ENCODE measurements around the gene TNN. TPM values are rescaled to one million over a fixed set of nuclear protein-coding genes. Genes with fewer than 3 reads are reported as not detected.

TNN gene
- total and polyA plus RNA-seq, 10 of the 15 experiments (the other 5 are each of a cell fraction or from before 2014, with no cell fraction given), result 0.05 to 0.17 (median 0.11) TPM

DNA sequence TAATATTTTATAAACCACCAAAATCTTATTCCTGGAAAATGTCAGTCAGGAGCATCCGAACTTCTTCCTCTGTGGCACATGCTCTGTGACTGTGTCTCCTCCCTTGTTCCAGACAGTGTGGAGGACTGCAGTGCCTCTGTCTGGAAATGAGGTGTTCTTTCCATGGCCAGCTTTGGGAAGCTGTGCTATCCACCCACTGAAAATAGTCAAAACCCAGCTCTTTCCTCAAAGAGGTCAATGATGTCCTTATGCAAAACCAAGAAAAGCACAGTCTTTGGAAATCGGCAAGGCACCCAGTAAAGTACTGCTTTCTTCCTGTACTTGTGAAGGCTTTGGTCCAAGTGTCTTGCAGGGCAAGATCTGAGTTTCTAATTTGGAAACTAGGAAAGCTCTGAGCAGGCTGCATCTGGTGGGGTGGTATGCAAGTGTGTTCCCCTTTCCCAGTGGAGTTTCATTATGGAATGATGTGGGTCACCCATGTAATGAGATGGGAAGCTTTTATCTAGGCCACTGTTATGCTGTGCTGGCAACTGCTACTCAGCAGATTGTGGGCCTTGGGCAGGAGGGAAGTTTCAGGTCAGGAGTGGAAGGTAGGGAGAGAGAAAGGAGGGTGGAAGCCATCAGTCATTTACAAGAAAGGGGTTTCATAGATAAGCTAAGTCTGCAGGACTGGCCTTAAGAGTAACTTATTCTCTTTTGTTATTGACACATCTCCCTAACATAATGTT lies 119.0 kb downstream of the TNN start (continued):
- TF ChIP-seq ZBTB4 (CRISPR knock-in tag; IDR thresholded peaks at IDR 0.05) (no peak), ESRRA (IDR thresholded peaks at IDR 0.05; ENCODE audit: low read length) (no peak), LARP7 (IDR thresholded peaks at IDR 0.05) (no peak), IKZF2 (IDR thresholded peaks at IDR 0.05) (no peak), CEBPB (IDR thresholded peaks at IDR 0.05; ENCODE audit: borderline replicate concordance in 1 of 2, low read depth in 2 of 2, low read length in 2 of 2) (no peak), SMAD1 (IDR thresholded peaks at IDR 0.05; ENCODE audit: low read depth, partially characterized antibody) (no peak)
- TF ChIP-seq, protein P1, sequence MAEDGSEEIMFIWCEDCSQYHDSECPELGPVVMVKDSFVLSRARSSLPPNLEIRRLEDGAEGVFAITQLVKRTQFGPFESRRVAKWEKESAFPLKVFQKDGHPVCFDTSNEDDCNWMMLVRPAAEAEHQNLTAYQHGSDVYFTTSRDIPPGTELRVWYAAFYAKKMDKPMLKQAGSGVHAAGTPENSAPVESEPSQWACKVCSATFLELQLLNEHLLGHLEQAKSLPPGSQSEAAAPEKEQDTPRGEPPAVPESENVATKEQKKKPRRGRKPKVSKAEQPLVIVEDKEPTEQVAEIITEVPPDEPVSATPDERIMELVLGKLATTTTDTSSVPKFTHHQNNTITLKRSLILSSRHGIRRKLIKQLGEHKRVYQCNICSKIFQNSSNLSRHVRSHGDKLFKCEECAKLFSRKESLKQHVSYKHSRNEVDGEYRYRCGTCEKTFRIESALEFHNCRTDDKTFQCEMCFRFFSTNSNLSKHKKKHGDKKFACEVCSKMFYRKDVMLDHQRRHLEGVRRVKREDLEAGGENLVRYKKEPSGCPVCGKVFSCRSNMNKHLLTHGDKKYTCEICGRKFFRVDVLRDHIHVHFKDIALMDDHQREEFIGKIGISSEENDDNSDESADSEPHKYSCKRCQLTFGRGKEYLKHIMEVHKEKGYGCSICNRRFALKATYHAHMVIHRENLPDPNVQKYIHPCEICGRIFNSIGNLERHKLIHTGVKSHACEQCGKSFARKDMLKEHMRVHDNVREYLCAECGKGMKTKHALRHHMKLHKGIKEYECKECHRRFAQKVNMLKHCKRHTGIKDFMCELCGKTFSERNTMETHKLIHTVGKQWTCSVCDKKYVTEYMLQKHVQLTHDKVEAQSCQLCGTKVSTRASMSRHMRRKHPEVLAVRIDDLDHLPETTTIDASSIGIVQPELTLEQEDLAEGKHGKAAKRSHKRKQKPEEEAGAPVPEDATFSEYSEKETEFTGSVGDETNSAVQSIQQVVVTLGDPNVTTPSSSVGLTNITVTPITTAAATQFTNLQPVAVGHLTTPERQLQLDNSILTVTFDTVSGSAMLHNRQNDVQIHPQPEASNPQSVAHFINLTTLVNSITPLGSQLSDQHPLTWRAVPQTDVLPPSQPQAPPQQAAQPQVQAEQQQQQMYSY (CRISPR knock-in tag; IDR thresholded peaks at IDR 0.05), result no peak

All from GM12878 (cell line).